GM06990 (cell line): ENCODE results near the gene SYT11.

Experiments
- DNase-seq: peaks from one replicate; pipeline ENCODE4 v3.0.0-alpha.2; 2011; ENCODE audit not compliant: insufficient read length; ENCODE audit errors: extremely low read depth
- H3K27me3 ChIP-seq: replicated peaks from 2 replicates; pipeline ENCODE4 v1.6.0; 2011; ENCODE audit warnings: low read length; ENCODE audit not compliant: control insufficient read depth, insufficient read depth
- H3K36me3 ChIP-seq: 2 replicates; pipeline ENCODE4 v1.5.1; 2011; ENCODE audit warnings: low read length; ENCODE audit not compliant: control insufficient read depth, insufficient read depth
- H3K4me3 ChIP-seq: replicated peaks from 2 replicates; pipeline ENCODE4 v1.5.1; 2011; ENCODE audit warnings: low read depth, mild to moderate bottlenecking, control low read depth, low read length
- TF ChIP-seq, protein P1 (sequence below): IDR thresholded peaks from 2 replicates; pipeline ENCODE4 v1.5.1; 2011; ENCODE audit warnings: low read length, control low read depth, mild to moderate bottlenecking, inconsistent platforms; ENCODE audit not compliant: insufficient read depth, poor library complexity, severe bottlenecking

SYT11 gene

DNA sequence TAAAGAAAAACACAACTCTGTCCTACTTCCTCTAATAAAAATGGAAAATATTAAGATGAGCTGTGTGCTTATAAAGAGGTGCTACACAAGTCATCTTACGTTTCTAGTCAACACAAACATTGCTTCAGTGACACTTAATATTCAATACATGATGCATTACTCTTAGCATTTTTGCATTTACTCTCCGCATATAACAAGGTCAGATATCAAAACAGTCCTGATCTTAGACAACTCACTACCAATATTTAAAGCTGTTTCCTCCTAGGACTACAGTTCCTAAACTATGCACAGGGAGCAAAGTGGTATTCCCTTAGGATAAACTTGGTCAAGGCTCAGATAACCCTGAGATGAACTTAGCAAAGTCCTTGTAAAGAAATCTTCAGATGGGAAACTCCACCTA is 39.5 kb downstream of the SYT11 start:
- Histone ChIP-seq H3K4me3 (no peak overlapping the region), H3K36me3 (peaks cover 10% of the 10 kb centered on the region), H3K27me3 (no peaks in the 10 kb centered on the region)
- TF ChIP-seq, protein P1, sequence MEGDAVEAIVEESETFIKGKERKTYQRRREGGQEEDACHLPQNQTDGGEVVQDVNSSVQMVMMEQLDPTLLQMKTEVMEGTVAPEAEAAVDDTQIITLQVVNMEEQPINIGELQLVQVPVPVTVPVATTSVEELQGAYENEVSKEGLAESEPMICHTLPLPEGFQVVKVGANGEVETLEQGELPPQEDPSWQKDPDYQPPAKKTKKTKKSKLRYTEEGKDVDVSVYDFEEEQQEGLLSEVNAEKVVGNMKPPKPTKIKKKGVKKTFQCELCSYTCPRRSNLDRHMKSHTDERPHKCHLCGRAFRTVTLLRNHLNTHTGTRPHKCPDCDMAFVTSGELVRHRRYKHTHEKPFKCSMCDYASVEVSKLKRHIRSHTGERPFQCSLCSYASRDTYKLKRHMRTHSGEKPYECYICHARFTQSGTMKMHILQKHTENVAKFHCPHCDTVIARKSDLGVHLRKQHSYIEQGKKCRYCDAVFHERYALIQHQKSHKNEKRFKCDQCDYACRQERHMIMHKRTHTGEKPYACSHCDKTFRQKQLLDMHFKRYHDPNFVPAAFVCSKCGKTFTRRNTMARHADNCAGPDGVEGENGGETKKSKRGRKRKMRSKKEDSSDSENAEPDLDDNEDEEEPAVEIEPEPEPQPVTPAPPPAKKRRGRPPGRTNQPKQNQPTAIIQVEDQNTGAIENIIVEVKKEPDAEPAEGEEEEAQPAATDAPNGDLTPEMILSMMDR = no peak
- DNase-seq = no peak

DNA sequence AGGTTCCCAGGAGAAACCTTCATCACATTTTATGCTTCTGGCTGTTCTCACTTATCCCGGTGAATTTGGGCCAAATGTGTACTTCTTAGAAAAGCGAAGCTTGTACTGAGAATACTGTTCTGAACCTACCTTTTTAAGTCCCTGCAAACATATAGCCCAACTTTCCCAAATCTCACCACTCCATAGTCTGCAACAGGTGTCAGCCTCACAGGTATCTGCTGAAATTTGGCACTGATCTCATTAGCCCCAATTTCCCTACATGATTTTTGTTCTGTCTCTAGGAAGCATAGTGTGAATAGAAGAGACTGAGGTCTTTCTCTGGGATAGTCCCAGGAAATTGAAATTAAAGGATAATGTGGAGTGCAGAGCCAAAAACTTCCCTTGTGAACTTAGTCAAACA is 40.3 kb downstream of the SYT11 start:
- no peak for DNase-seq
- H3K36me3 ChIP-seq = peaks cover 13% of the 10 kb centered on the region
- H3K4me3 ChIP-seq = no peak overlapping the region
- H3K27me3 ChIP-seq = no peaks in the 10 kb centered on the region
- TF ChIP-seq, protein P1 = no peak

DNA sequence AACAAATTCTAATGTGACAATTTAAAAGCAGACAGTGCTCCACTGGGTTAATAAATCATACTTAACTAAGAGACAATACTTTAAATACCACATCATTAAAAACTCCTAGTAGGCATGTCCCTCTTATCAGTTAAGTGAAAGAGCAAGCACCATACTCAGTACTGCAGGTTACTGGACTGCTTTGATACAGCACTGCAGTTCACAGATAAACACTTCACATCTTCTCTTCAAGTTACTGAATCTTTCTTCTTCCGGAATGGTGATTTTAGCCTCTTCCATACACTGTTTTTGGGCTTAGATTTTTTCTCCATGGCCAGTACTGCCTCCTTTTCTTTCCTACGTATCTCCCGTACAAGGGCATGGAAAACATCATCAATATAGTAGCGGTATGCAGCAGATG is 40.8 kb downstream of the SYT11 start:
- Histone ChIP-seq H3K4me3 (no peak overlapping the region), H3K27me3 (no peaks in the 10 kb centered on the region), H3K36me3 (peaks cover 15% of the 10 kb centered on the region)
- DNase-seq = no peak
- TF ChIP-seq, protein P1 = no peak

DNA sequence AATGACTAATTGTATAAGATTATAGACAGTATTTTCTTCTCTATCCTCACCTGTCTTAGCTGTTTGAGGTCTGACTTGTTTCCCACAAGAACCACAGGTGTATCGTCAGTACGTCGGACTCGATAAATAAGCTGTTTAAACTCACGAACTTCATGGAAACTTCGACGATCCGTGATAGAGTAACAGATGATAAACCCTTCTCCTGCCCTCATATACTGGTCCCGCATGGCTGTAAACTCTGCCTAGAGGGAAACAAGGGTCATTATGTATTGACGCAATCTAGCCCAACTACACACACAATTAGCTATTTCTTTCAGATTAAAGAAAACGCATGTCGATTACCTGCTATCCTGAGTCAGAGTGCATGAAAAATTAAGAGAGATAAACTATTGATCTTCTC is 44.9 kb downstream of the SYT11 start:
- H3K36me3 ChIP-seq = peaks cover 16% of the 10 kb centered on the region
- H3K27me3 ChIP-seq = no peaks in the 10 kb centered on the region
- TF ChIP-seq, protein P1 = no peak
- H3K4me3 ChIP-seq = no peak overlapping the region
- DNase-seq = no peak

DNA sequence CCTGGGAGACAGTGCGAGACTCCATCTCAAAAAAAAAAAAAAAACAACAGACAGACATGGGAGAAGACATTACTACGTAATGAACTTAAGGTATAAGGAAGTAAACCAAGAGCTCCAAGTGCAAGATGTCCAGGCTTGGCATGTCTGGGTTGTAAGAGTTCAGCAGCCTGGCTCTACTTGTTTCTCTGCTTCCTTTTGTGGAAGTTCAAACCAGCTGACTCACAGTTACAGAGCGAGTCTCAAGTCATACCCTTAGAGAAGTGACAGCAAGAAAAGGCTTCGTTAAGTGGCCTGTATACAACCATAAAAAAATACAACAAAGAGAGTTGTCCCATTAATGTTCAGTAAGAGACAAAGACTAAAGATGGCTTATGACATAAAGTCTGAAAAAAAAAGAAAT is 50.5 kb downstream of the SYT11 start:
- no peak for DNase-seq
- Histone ChIP-seq H3K27me3 (no peaks in the 10 kb centered on the region), H3K4me3 (no peak overlapping the region; the same call in 1 of the 2 replicates), H3K36me3 (peaks cover 8% of the 10 kb centered on the region)
- TF ChIP-seq, protein P1 = no peak

DNA sequence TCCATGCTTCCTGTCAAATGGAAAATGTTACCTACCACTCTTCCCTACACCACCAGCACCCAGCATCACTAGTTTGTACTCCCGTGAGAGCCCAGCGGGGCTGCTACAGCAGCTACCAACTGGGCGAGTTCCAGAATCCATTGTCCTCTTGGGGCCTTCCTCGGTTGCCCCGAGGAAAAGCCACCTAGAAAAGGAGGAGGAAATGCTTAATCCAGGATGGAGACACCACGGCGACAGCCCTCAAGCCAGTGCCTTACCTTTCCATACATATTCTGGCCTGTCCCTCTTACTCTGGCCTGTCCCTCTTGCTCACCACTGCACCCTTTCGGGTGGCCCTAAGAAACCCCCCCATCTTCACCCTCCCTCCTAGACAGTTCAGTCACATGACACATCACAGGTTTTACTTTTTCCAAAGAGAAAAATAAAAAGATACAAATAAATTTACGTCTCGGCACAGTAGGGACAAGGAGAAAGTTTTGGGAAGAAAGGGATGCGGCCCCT is 51.3 kb downstream of the SYT11 start:
- Histone ChIP-seq H3K27me3 (no peaks in the 10 kb centered on the region), H3K36me3 (peaks cover 6% of the 10 kb centered on the region), H3K4me3 (peak overlapping the region; percentile 83)
- TF ChIP-seq, protein P1 = no peak
- DNase-seq = peak; percentile 20
